ENCODE results near the gene BMAL2.

Gene BMAL2

GRCh38 chr12:27319848-27320247 is 12.8 kb upstream of the BMAL2 start:
- DNase-seq (ENCODE audit: low read depth in 2 of 2), result no peak

DNA sequence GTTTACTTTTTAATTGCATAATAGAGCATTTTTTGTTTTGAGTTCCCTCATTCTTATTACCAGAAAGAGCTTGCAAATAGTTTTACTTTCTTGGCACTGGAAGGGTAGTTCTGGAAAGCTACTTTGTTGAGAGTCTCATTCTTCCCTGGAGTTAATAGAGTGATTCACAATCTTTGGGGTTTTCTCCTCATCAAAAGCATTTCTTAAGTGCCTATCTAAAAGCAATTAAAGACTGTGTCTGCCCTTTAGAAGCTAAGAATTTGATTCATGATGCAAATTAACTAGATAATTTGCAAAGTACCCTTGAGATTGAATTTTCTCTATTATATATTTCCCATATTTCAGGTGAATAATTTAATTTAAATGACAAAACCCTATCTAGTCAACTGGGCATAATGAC is 8.1 kb upstream of the BMAL2 start:
- no peak for DNase-seq (ENCODE audit: low read depth in 2 of 2)

DNA sequence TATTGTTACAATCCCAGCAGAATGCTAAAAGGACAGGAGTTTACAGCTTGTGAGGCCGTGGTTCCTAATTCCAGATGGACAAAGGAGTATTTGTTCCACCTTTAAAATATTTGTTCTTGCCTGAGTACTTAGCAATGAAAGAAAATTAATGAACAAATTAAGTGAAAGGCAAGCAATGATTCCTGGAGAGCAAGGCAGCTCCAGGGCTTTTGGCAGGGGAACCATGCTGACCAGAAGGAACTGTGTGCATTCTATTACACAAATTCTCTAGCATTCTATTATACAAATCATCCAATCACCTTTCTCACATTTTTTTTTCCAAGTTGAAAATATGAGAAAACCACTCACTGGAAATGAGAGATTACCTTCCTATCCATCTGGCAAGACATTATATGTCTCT is 1.8 kb upstream of the BMAL2 start:
- DNase-seq (ENCODE audit: low read depth in 2 of 2), result no peak

- no peak for DNase-seq (ENCODE audit: low read depth in 2 of 2)
These were observed 1.2 kb upstream of the BMAL2 start for GRCh38 chr12:27331291-27331926.

DNA sequence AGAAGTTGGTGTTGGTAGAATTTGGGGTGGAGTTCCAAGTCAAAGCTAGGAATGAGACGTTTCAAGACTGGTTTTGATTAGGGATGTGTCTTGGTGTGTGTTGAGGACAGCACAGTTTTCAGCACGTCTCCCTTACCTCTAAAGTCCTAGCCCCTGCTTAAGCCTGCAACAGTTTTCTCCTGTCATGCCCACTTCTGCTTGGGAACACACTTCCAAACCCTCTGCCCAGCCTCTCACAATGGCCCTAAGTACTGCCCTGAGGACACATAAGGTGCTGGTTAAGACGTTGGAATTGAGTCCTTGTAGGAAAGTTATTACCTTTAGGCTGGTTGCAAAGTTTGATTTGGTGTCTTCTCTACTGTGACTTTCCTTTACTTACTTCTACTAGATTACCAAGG is 710 bp upstream of the BMAL2 start:
- DNase-seq (ENCODE audit: low read depth in 2 of 2), result no peak

DNA sequence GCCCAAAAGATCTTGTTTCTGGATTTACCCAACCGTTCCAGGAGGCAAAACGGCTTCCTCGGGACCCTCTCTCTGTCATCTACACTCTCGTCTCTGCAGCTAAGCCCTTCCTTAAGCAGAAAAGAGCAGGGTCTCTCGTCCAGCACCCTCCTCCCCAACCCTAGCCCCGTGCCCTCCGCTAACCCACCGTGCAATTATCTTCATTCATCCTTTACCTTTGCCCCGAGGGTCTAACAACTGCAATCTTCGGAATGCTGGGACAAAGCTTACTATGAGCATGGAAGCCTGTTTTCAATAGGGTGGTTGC is 276 bp upstream of the BMAL2 start:
- no peak for DNase-seq (ENCODE audit: low read depth in 2 of 2)

GRCh38 chr12:27333403-27334009 is 870 bp downstream of the BMAL2 start:
- peak in 1 of 2 donors; percentile 21 for DNase-seq (ENCODE audit: low read depth in 2 of 2)

DNA sequence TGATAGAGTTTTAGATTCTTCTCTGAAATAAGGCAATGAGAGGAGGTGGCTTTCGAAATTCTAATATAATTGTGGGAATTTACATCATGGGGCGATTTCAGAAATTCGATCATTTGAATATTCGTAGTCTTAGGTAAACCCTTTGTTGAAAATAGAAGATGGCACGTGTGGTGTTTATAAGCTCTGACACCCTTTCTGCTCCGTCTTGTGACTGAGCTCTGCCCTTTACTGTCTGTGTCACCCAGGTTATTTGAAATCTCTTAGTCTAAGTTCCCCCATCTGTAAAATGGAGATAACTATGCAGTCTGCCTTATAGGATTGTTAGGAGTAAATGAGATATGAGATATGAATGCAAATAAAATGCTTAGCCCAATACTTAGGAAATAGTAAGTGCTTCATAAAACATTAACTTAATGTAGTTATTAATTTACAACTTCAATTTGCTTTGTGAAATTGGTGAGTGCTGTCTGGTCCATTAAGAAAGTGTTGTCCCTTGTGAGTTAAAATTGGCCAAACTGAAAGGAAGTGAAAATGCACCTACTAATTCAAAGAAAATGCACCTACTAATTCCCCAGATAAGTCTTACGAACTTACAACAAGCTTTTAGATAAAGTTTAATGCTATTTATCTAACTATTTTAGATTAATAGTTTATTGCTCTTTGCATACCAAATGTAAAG is 1.5 kb downstream of the BMAL2 start:
- no peak for DNase-seq (ENCODE audit: low read depth in 2 of 2)

GRCh38 chr12:27334721-27335082 is 2.1 kb downstream of the BMAL2 start:
- no peak for DNase-seq (ENCODE audit: low read depth in 2 of 2)

- DNase-seq (ENCODE audit: low read depth in 2 of 2), result no peak
These were observed 3.0 kb downstream of the BMAL2 start for GRCh38 chr12:27335364-27336281.

- DNase-seq (ENCODE audit: low read depth in 2 of 2), result no peak
These were observed 3.6 kb downstream of the BMAL2 start for GRCh38 chr12:27336282-27336653.

DNA sequence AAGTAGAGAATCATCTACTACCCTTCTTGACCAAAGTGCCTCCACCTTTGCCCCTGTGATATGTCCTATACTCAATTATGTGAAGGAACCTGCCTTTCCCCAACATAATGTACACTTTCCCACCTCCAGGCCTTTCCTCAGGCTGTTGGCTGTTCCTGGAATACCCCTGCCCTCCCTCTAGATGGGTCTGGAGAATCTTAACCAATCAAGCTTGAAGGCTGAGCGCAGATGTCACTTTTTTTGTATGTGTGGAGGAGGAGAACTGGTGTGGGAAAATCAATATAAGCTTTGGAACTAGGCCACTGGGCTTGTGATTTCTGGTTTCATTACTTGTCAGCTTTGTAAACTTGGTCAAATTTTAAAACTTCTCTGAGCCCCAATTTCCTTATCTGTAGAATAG is 4.7 kb downstream of the BMAL2 start:
- no peak for DNase-seq (ENCODE audit: low read depth in 2 of 2)

GRCh38 chr12:27338473-27338872 is 5.8 kb downstream of the BMAL2 start:
- DNase-seq (ENCODE audit: low read depth in 2 of 2), result no peak

- DNase-seq (ENCODE audit: low read depth in 2 of 2), result no peak
These were observed 8.3 kb downstream of the BMAL2 start for GRCh38 chr12:27340971-27341370.

DNA sequence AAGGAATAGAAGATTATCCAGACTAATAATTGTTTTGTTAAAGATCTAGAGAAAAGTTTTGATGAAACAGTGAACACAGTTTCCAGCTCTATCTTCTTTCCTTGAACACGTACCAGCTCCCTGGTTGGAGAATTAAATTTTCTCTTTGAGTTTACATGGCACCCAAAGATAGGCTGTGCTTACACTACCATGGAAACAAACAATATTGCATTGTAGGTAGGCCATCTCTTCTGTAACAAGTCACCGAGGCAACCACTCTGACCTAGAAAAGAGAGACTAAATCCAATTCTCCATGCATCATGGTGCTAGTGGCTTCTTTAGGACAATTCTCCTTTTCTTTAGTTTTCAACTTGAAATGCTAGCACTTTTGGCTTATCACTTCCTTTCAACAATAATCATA is 9.9 kb downstream of the BMAL2 start:
- DNase-seq (ENCODE audit: low read depth in 2 of 2), result no peak

DNA sequence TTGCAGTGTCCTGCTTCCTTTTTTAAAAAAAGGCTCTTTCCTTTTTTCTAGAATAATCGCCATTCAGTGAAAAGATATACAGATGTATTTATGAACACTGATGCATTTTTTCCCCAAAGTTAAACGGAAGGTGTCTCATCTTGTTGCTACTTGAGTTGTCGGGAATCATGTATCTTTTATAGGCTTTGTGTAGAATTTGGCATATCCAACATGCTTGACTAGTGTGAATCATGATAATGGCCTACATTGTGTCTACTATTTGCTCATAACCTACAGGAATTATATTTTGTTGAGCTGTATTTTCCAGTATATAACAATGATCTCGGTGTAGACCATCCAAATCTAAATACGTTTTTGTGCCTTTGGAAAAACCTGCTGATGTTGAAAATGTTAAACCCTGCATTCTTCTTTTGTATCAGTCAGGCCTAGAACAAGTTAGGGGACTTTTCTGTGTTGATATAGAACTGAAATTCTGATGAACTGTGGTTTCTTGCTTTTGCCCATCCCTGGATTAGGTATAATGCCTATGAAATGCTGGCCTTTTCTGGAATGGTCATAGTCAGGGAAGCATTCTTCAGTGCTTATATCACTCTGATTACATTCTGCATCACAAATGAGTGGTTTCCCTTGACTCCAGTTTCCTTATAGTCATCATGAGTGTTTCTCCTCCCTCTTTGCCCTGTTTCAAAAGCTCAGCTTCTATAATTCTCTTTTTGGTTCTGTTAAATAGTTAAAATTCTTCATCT is 10.8 kb downstream of the BMAL2 start:
- DNase-seq (ENCODE audit: low read depth in 2 of 2), result no peak

GRCh38 chr12:27344246-27344645 is 11.6 kb downstream of the BMAL2 start:
- no peak for DNase-seq (ENCODE audit: low read depth in 2 of 2)

- no peak for DNase-seq (ENCODE audit: low read depth in 2 of 2)
These were observed 12.1 kb downstream of the BMAL2 start for GRCh38 chr12:27344760-27345159.

DNA sequence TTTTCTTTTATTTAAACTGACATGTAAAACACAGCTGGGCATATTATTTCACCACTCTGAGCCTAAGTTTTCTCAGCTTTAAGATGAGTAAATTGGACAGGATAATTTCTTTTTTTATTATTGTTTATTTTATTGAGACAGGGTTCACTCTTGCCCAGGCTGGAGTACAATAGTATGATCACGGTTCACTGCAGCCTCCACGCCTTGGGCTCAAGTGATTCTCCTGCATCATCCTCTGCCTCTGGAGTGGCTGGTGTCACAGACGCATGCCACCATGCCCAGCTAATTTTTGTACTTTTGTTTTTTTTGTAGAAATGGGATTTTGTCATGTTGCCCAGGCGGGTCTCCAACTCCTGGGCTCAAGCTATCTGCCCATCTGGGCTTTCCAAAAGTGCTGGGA is 12.7 kb downstream of the BMAL2 start:
- DNase-seq (ENCODE audit: low read depth in 2 of 2), result no peak

DNA sequence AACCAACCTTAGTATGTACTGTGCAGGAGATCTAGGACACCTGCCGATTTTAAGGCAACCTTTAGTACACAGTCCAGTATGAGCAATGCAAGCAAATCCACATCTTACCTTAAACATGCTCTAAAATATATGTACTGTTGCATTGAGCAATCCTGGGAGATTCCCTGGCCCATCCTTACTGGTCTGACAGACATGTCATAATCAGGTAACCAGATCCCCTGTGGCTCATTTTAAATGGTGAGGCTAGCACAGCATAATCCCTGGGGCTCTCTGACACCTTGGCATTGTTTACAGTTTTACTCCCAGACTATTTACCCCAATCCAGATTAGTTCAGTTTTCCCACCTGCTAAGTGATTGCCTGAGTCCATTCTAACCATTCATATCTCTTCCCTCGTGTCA is 15.1 kb downstream of the BMAL2 start:
- no peak for DNase-seq (ENCODE audit: low read depth in 2 of 2)

DNA sequence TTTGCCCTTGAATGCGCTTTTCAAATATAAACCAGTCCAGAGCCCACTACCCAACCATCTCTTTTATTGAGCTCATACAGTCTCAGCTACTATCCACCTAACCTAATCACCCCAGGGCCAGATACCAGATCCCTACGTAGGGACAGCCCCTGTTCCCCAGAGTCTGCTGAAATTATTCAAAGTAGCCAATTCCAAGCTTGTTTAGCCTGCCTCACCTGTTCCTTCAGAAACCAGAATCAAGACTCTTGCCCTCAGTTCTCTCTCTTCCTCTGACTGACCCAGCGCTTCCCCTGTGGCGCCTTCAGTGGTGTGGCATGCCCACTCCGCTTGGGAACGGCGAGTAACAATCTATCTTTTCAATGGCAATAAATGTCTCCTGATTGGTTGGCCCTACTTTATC is 18.8 kb downstream of the BMAL2 start:
- no peak for DNase-seq (ENCODE audit: low read depth in 2 of 2)

DNA sequence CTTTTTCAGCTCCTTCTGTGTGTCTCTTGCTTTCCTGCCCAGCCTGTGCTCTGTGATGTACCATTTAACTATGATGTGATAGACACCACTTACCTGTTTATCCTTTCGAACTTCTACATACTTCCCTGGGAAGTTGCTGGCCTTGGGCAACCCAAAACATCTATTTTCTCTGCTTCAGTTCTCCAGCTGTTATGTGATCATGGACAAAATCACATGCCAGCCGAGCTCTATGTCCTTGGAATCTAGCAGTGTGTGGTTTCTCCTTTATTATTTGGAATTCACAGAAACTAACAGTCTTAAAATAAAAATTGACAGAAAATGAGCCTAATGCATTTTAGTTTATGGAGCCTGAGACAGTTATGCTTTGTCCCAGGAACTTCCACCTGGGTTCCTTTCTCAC is 22.9 kb downstream of the BMAL2 start:
- no peak for DNase-seq (ENCODE audit: low read depth in 2 of 2)
